Epithelial cell of esophagus (primary cell): ENCODE data around the gene ZNF785.

Experiments used
- DNase-seq: peaks from one replicate; pipeline ENCODE4 v3.0.0; 2010; ENCODE audit warnings: low read depth
- H3K4me3 ChIP-seq: 2 replicates; pipeline ENCODE4 v1.5.1; 2011; ENCODE audit warnings: mild to moderate bottlenecking, low read length, control low read depth
- CTCF ChIP-seq: IDR thresholded peaks from 2 replicates; pipeline ENCODE4 v1.5.1; 2011; ENCODE audit warnings: low read depth, mild to moderate bottlenecking, low read length, control low read depth, inconsistent platforms; ENCODE audit not compliant: insufficient read depth; ENCODE audit errors: missing control alignments

Gene ZNF785

GRCh38 chr16:30585022-30585399, 486 bp downstream of the ZNF785 start:
- peak; percentile 26 for DNase-seq
- no peak for TF ChIP-seq CTCF
- peak overlapping the region; percentile 67 for H3K4me3 ChIP-seq

- H3K4me3 ChIP-seq, result no peak overlapping the region
- no peak for DNase-seq
- TF ChIP-seq CTCF, result no peak
Observed at GRCh38 chr16:30582611-30583340, 2.7 kb downstream of the ZNF785 start.

- no peak for TF ChIP-seq CTCF
- H3K4me3 ChIP-seq, result no peak overlapping the region
- no peak for DNase-seq
Observed at GRCh38 chr16:30581457-30581856, 4.0 kb downstream of the ZNF785 start.

- TF ChIP-seq CTCF, result no peak
- DNase-seq, result no peak
- no peak overlapping the region for H3K4me3 ChIP-seq
Observed at GRCh38 chr16:30574678-30575077, 10.8 kb downstream of the ZNF785 start.

- H3K4me3 ChIP-seq, result peak within 1 kb of the TSS; percentile 68
- TF ChIP-seq CTCF, result peak; percentile 9
- peak; percentile 95 for DNase-seq
Observed at GRCh38 chr16:30571445-30572322, 13.8 kb downstream of the ZNF785 start, which contains the start of gene ZNF688. TSS of gene ZNF688 (minus strand) at chr16:30571714. CDS start at chr16:30571629, 85 bp downstream.

GRCh38 chr16:30570636-30571444, 14.7 kb downstream of the ZNF785 start:
- DNase-seq, result peak; percentile 32
- no peak for TF ChIP-seq CTCF

More at GRCh38 chr16:30570636-30571444, 14.7 kb downstream of the ZNF785 start:
- peak overlapping the region; percentile 68 for H3K4me3 ChIP-seq
